WTC11 (cell line): ENCODE measurements around the gene MYL11. TPM values are rescaled to one million over a fixed set of nuclear protein-coding genes. Genes with fewer than 3 reads are reported as not detected.

ENCODE experiments used
- ATAC-seq: fragments of 200-7000 bp; cut with Tn5 transposase; 2 replicates; pipeline ENCODE4 v1.10.0; 2021; ENCODE audit warnings: mild to moderate bottlenecking, moderate library complexity
- CTCF ChIA-PET: fragments of 300-600 bp; sonication (Branson Sonifier 250); formaldehyde crosslinking; loops from one replicate; lab custom pipeline; 2021; ENCODE audit warnings: antibody characterized with exemption; lab: Charles Lee
- POLR2A ChIA-PET: fragments of 350-600 bp; sonication (Branson Sonifier 250); formaldehyde crosslinking; loops from one replicate; lab custom pipeline; 2021; ENCODE audit warnings: antibody characterized with exemption; lab: Charles Lee
- DNase-seq: peaks from one replicate; pipeline ENCODE4 v3.0.0; 2021; ENCODE audit warnings: low spot score
- H3K27ac Mint-ChIP-seq: 2 replicates; pipeline ENCODE4 v1.8.0; 2021; ENCODE audit warnings: mixed read lengths
- H3K27me3 Mint-ChIP-seq: 2 replicates; pipeline ENCODE4 v1.8.0; 2021; ENCODE audit warnings: low read depth, mild to moderate bottlenecking, moderate library complexity, mixed read lengths
- H3K36me3 Mint-ChIP-seq: 2 replicates; pipeline ENCODE4 v1.8.0; 2021; ENCODE audit warnings: mixed read lengths
- H3K4me1 Mint-ChIP-seq: 2 replicates; pipeline ENCODE4 v1.8.0; 2022; ENCODE audit warnings: mixed read lengths
- H3K4me3 Mint-ChIP-seq: 2 replicates; pipeline ENCODE4 v1.8.0; 2021; ENCODE audit warnings: mild to moderate bottlenecking, moderate library complexity, mixed read lengths
- H3K9me3 Mint-ChIP-seq: 2 replicates; pipeline ENCODE4 v1.8.0; 2021; ENCODE audit warnings: mixed read lengths
- AR ChIP-seq: fragments of 250-450 bp; sonication (Bioruptor Pico); IDR thresholded peaks from 2 replicates; pipeline ENCODE4 v1.9.0; 2021; ENCODE audit warnings: mild to moderate bottlenecking
- E2F1 ChIP-seq: sonication (generic); formaldehyde crosslinking; IDR thresholded peaks from 2 replicates; pipeline ENCODE4 v1.8.0; 2022; ENCODE audit warnings: mild to moderate bottlenecking, missing genetic modification reagents
- E2F5 ChIP-seq: sonication (generic); formaldehyde crosslinking; IDR thresholded peaks from 2 replicates; pipeline ENCODE4 v1.8.1; 2022; ENCODE audit warnings: mild to moderate bottlenecking, moderate library complexity, missing genetic modification reagents
- ELF4 ChIP-seq: sonication (generic); formaldehyde crosslinking; IDR thresholded peaks from 2 replicates; pipeline ENCODE4 v1.8.1; 2022; ENCODE audit warnings: low read depth, mild to moderate bottlenecking, moderate library complexity, missing genetic modification reagents
- ESRRA ChIP-seq: sonication (generic); formaldehyde crosslinking; IDR thresholded peaks from 2 replicates; pipeline ENCODE4 v1.8.1; 2022; ENCODE audit warnings: mild to moderate bottlenecking, missing genetic modification reagents, borderline replicate concordance
- GABPB1 ChIP-seq: sonication (generic); formaldehyde crosslinking; IDR thresholded peaks from 2 replicates; pipeline ENCODE4 v1.8.1; 2023; ENCODE audit warnings: mild to moderate bottlenecking, missing genetic modification reagents
- NFATC4 ChIP-seq: fragments of 250-450 bp; sonication (Bioruptor Pico); IDR thresholded peaks from 2 replicates; pipeline ENCODE4 v1.9.0; 2021; ENCODE audit warnings: mild to moderate bottlenecking
- PRDM15 ChIP-seq: sonication (generic); formaldehyde crosslinking; IDR thresholded peaks from 2 replicates; pipeline ENCODE4 v1.8.0; 2022; ENCODE audit warnings: missing genetic modification reagents
- PREB ChIP-seq: sonication (generic); formaldehyde crosslinking; IDR thresholded peaks from 2 replicates; pipeline ENCODE4 v1.8.1; 2022; ENCODE audit warnings: mild to moderate bottlenecking, missing genetic modification reagents, moderate library complexity, borderline replicate concordance
- RELA ChIP-seq: sonication (generic); formaldehyde crosslinking; IDR thresholded peaks from 2 replicates; pipeline ENCODE4 v1.8.1; 2022; ENCODE audit warnings: missing genetic modification reagents, mild to moderate bottlenecking, borderline replicate concordance
- SMAD4 ChIP-seq: sonication (generic); formaldehyde crosslinking; IDR thresholded peaks from 2 replicates; pipeline ENCODE4 v1.8.0; 2022; ENCODE audit warnings: mild to moderate bottlenecking, missing genetic modification reagents
- TCF7 ChIP-seq: sonication (generic); formaldehyde crosslinking; IDR thresholded peaks from 2 replicates; pipeline ENCODE4 v1.8.0; 2022; ENCODE audit warnings: mild to moderate bottlenecking, low read depth, missing genetic modification reagents, moderate library complexity
- TEAD4 ChIP-seq: sonication (generic); formaldehyde crosslinking; IDR thresholded peaks from 2 replicates; pipeline ENCODE4 v1.8.0; 2022; ENCODE audit warnings: mild to moderate bottlenecking, missing genetic modification reagents
- USF2 ChIP-seq: sonication (generic); formaldehyde crosslinking; IDR thresholded peaks from 2 replicates; pipeline ENCODE4 v1.8.1; 2023; ENCODE audit warnings: mild to moderate bottlenecking, missing genetic modification reagents, moderate library complexity
- total RNA-seq: library from RNA; stranded (reverse); gene quantifications from 3 replicates; pipeline ENCODE4 v1.2.3, GENCODE V29; 2021

The MYL11 gene
- total RNA-seq, 1 experiment from 2014 or later, result 1.3 TPM

- DNase-seq (no peak), ATAC-seq (no peak)
- Mint-ChIP-seq H3K27me3 (no peaks in the 10 kb centered on the region), H3K4me3 (peak overlapping the region; percentile 80), H3K27ac (no peak overlapping the region), H3K36me3 (peaks cover 12% of the 10 kb centered on the region), H3K9me3 (no peaks in the 10 kb centered on the region), H3K4me1 (peaks cover 34% of the 10 kb centered on the region)
- TF ChIP-seq TEAD4 (CRISPR knock-in tag) (no peak), USF2 (CRISPR knock-in tag) (no peak), ESRRA (no peak), AR (no peak), PRDM15 (CRISPR knock-in tag) (no peak), NFATC4 (CRISPR knock-in tag) (no peak), GABPB1 (no peak), ELF4 (no peak), TCF7 (CRISPR knock-in tag) (no peak)
- ChIA-PET CTCF (interaction anchor here (1.1 to 3.9 kb wide), 8 partner anchors 9 to 276 kb away, joined by 3 to 47 read pairs (median 4); partner anchors contain the start of genes ZNF48 and ZNF771), POLR2A (no interaction called here)
These were observed 5.9 kb upstream of the MYL11 start for GRCh38 chr16:30368792-30369090.

GRCh38 chr16:30369091-30369937 lies 5.3 kb upstream of the MYL11 start:
- no peak for ATAC-seq
- CTCF ChIA-PET, result interaction anchor here (1.1 to 3.9 kb wide), 9 partner anchors 9 to 277 kb away, joined by 3 to 47 read pairs (median 5); partner anchors contain the start of genes DCTPP1, ZNF48 and ZNF771
- Mint-ChIP-seq H3K4me3 (peak overlapping the region; percentile 80), H3K27ac (no peak overlapping the region), H3K36me3 (peaks cover 12% of the 10 kb centered on the region), H3K4me1 (peaks cover 34% of the 10 kb centered on the region), H3K9me3 (no peaks in the 10 kb centered on the region), H3K27me3 (no peaks in the 10 kb centered on the region; the same call in 1 of the 2 replicates)
- POLR2A ChIA-PET, result no interaction called here
- TF ChIP-seq E2F1 (CRISPR knock-in tag) (no peak), PREB (CRISPR knock-in tag) (0 out of 2 replicates have a peak, but pooled peaks have one; percentile 38), E2F5 (CRISPR knock-in tag) (no peak), GABPB1 (peak; percentile 32; the same call in 1 of the 2 replicates), RELA (CRISPR knock-in tag) (no peak), SMAD4 (no peak)
- no peak for DNase-seq
